ENCODE data around the gene CACNA2D4.

CACNA2D4 gene

GRCh38 chr12:1934068-1934467 is 15.6 kb upstream of the CACNA2D4 start:
- DNase-seq = no peak

DNA sequence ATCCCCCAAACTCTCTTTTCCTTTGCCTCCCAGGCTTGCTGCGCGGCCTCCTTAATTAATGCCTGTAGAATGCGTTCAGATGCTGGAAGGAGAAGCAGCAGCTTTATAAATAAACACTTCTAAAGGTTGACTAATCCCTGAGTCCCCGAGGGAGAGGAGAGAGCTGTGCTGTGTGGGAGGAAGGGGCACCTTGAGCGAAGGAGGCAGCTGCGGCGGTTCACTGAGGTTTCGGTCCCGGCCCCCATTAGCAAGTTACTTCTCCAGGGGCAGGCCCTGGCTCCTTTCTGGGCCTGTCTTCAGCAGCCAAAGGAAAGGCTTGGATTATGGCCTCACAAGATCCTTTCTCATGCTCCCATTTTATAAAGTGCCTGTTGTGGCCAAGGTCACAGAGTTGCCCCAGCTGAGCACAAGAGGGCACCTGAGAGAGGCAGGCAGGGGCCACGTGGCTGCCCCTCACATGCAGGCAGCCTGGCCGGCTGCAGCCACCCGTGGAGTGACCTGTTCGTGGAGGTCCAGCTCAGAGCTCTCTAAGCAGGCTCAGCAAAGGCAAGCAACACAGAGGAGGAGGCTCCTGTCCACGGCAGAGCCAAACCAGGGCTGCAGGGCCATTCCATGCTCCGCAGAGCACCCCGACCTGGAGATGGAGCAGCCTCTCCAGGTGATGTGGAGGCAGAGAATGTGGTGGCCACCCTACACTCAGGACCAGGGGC is 15.0 kb upstream of the CACNA2D4 start:
- no peak for DNase-seq

GRCh38 chr12:1932264-1932777 is 13.9 kb upstream of the CACNA2D4 start:
- DNase-seq = no peak

DNA sequence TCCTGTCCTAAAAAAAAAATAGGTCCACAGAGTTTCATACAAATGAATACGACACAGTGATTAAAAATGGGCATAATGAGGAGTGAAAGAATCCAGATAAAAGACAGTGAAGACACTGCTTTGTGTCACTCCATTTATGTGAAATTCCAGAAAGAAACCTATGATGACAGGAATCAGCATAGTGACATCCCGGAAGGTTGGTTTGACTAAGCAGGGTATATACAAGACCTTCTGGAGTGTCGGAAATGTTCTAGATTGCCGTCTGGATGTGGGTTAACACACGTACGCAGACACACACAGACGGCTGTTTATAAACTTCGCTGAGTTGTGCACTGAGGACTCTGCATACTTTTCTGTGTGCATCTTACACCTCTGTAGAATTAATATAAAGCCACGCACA is 13.2 kb upstream of the CACNA2D4 start:
- no peak for DNase-seq

- no peak for DNase-seq
Observed at GRCh38 chr12:1930803-1931597, 12.5 kb upstream of the CACNA2D4 start.

DNA sequence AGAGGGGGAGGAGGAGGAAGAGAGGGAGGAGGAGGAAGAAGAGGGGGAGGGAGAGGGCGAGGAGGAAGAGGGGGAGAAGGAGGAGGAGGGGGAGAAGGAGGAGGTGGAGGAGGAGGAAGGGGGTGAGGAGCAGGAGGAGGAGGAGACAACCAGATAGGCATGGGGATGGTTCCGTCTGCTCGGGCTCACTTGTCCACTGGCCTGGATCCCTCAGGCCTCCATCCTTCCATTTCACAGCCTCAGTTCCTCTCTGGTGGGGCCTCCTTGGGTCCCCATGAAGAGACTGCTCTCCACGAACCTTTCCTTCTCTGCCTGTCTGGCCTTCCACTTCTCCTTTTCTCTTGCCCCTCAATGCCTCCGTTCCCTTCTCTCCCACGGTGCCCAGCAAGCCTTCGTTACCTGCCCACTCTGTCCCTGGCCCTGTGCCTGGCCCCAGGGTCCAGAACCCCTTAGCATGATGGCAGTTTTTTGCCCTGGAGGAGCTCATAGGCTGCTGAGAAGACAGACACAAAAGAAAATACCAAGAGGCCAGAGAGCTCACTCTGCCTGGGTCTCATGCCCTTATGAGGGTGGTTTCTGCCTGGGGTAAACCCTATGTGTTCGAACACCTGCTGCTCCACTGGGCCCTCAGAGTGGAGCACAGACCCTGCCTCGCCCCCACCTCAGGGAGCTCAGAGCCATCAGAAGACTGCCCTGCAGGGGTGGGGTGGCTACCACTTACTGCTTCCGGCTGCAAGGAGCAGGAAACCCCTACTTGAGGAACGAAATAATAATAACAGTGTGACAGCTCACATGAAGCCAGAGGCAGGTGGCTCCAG is 11.7 kb upstream of the CACNA2D4 start:
- no peak for DNase-seq

- no peak for DNase-seq
Observed at GRCh38 chr12:1929241-1929984, 11.0 kb upstream of the CACNA2D4 start.

- DNase-seq = no peak
Observed at GRCh38 chr12:1928439-1929121, 10.1 kb upstream of the CACNA2D4 start.

DNA sequence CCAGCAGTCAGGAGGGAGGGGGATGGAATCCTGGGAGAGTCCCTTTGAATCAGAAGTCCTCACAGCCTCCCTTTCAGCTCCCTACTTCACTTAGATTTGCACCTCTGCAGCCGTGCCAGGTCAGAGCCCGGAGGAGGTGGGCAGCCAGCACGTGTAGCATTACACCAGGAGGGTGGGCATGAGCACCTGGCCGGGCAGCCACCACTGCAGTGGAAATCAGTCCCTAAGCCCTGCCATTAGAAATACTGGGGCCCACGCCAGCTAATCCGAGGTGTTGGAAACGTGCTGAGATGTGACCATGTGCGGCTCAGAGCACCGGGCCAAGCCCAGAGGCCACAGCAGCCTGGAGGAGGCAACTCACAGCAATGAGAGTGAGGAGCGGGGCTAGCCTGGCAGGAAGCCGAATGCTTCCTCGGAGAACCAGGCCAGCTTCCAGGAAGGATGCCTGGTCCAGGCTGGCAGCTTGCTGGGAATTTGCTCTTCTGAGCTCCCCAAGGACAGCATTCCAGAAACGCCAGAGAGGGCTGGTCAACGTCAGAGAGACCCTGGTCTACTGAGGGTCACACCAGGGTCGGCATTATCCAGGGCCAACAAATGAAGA is 9.4 kb upstream of the CACNA2D4 start:
- DNase-seq = no peak

DNA sequence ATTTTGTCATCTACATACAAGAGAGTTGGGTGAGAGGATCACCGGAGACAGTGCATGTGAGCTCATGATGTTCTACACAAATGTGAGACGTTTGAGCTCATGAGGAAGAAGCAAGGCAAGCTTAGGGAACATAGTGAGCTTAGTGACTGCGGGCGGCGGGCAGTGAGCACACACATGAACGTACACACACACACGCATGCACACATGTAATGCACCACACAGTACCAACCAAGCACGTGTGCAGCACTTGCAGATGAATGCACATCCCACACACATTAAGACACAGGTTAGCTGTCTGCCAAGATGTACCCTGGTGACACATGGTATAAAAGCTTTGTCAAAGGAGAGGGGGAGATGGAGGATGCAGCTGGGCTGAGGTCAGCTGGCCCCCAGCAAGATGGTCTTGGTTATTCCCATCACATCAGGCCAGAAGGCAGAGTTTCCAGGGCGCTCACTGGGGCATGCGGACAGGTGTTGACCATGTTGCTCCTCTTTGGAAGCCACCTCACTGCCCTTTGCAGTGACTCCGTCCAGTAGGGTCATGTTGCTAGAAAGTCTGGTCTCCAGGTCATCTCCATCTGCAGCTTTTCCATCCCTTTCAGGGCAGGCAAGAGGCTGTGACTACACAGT is 8.7 kb upstream of the CACNA2D4 start:
- no peak for DNase-seq

- no peak for DNase-seq
Observed at GRCh38 chr12:1926251-1926657, 7.8 kb upstream of the CACNA2D4 start.

GRCh38 chr12:1925684-1926006 is 7.2 kb upstream of the CACNA2D4 start:
- no peak for DNase-seq

- DNase-seq = no peak
Observed at GRCh38 chr12:1924996-1925683, 6.7 kb upstream of the CACNA2D4 start.

DNA sequence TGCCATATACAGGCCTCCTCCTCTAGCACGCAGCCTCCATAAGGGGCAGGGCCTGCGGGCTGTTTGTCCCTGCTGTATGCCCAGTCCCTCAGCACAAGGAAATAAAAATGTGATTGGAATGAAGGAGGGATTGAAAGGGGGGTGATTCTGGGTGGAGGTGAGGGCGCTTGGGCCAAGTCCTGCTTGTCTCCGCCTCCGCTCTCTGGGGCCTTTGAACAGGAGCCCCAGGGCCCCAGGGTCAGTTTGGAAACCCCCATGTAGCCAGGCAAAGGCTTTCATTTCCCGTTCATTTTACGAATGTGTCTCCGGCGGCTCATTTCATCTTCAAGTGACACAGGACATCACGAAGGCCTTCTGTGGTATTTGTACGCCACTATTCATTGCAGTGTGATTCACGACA is 4.5 kb upstream of the CACNA2D4 start:
- no peak for DNase-seq

- DNase-seq = no peak
Observed at GRCh38 chr12:1922075-1922709, 3.7 kb upstream of the CACNA2D4 start.

DNA sequence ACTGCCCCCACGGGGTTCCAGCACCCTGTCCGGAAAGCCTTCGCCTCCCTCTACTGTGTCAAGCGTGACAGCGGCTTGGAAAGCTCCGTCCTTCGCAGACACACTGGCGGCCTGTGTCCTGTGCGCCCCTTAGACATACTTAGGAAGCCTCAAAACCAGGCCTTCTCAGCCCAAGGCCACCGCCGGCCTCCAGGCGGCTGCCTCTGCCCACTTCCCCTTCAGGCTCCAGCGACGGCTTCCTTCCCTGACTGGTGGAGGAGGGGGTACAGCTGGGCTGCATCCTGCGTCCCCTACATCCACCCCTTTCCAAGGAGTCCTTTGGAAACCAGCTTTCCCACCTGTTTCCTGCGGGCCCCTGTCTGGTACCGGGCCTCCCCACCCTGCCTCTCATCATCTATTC is 2.5 kb upstream of the CACNA2D4 start:
- no peak for DNase-seq

- no peak for DNase-seq
Observed at GRCh38 chr12:1920436-1920835, 2.0 kb upstream of the CACNA2D4 start.

- DNase-seq = no peak
Observed at GRCh38 chr12:1919763-1920162, 1.3 kb upstream of the CACNA2D4 start.

DNA sequence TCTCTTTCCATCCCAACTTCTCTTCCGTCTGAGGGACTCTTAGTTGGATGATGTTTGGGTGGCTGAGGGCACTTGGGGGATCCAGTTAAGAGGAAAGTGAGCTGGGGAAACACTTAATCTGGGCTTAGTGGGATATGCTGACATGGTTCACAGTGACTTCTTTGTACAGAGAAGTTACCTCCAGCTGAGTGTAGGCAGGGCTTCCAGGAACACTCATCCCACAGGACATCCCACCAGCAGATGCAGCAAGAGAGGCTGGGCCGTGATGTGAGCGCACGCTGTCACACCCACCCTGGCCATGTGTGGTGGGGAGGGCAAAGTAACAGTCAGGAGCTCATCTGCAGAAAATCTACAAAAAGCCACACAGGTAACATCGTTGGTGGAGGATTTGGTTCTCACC is 832 bp upstream of the CACNA2D4 start:
- DNase-seq = no peak

- DNase-seq = no peak
Observed at GRCh38 chr12:1918884-1919236, 408 bp upstream of the CACNA2D4 start.
